ENCODE results near the gene CRYAA.
"Not testable (repeated sequence)": the region's sequence is repeated elsewhere in the genome, so short reads cannot be mapped to it uniquely, and the experiment has no call there.

GRCh38 chr21:43181033-43181432, 12.2 kb downstream of the CRYAA start:
- TF ChIP-seq, protein P1, sequence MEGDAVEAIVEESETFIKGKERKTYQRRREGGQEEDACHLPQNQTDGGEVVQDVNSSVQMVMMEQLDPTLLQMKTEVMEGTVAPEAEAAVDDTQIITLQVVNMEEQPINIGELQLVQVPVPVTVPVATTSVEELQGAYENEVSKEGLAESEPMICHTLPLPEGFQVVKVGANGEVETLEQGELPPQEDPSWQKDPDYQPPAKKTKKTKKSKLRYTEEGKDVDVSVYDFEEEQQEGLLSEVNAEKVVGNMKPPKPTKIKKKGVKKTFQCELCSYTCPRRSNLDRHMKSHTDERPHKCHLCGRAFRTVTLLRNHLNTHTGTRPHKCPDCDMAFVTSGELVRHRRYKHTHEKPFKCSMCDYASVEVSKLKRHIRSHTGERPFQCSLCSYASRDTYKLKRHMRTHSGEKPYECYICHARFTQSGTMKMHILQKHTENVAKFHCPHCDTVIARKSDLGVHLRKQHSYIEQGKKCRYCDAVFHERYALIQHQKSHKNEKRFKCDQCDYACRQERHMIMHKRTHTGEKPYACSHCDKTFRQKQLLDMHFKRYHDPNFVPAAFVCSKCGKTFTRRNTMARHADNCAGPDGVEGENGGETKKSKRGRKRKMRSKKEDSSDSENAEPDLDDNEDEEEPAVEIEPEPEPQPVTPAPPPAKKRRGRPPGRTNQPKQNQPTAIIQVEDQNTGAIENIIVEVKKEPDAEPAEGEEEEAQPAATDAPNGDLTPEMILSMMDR (IDR thresholded peaks at IDR 0.05; ENCODE audit: poor library complexity, severe bottlenecking) = not testable (repeated sequence)
- not testable (repeated sequence) for TF ChIP-seq POLR2AphosphoS5 (IDR thresholded peaks at IDR 0.05); EZH2 (IDR thresholded peaks at IDR 0.05; ENCODE audit: borderline replicate concordance, insufficient read depth, low read length, poor library complexity, severe bottlenecking); TAF1 (IDR thresholded peaks at IDR 0.05; ENCODE audit: low read depth); SMC3 (conservative IDR thresholded peaks at IDR 0.05; ENCODE audit: poor library complexity); REST (IDR thresholded peaks at IDR 0.05; ENCODE audit: borderline replicate concordance)

All from neural cell (in vitro differentiated cells).